GM12878 (cell line): ENCODE data around the gene CNTRL.

ENCODE experiments used
- CBFB ChIP-seq: IDR thresholded peaks from 2 replicates; pipeline ENCODE4 v1.6.1; 2016; ENCODE audit warnings: antibody characterized with exemption, low read depth
- FOXK2 ChIP-seq: fragments of 450-650 bp; IDR thresholded peaks from 2 replicates; pipeline ENCODE4 v1.6.1; 2017; ENCODE audit warnings: mild to moderate bottlenecking, moderate library complexity
- HDAC6 ChIP-seq: fragments of 200-600 bp; sonication (generic); IDR thresholded peaks from one replicate; pipeline ENCODE4 v1.8.0; 2017; ENCODE audit warnings: antibody characterized with exemption; ENCODE audit not compliant: unreplicated experiment
- POLR2A ChIP-seq: IDR thresholded peaks from 2 replicates; pipeline ENCODE4 v1.6.1; 2011; ENCODE audit warnings: low read depth, mild to moderate bottlenecking, low read length
- SP1 ChIP-seq: IDR thresholded peaks from one replicate; pipeline ENCODE4 v1.6.1; 2011; ENCODE audit warnings: low read depth, low read length
- TAF1 ChIP-seq: IDR thresholded peaks from 2 replicates; pipeline ENCODE4 v1.6.1; 2011; ENCODE audit warnings: mild to moderate bottlenecking, low read depth, low read length, borderline replicate concordance
- ZBTB33 ChIP-seq: fragments of 450-650 bp; IDR thresholded peaks from 2 replicates; pipeline ENCODE4 v1.6.1; 2017; ENCODE audit warnings: mild to moderate bottlenecking
- ZBTB4 ChIP-seq: fragments of 450-650 bp; formaldehyde crosslinking; IDR thresholded peaks from 2 replicates; pipeline ENCODE4 v1.4.0; 2022; ENCODE audit warnings: mild to moderate bottlenecking, moderate library complexity
- TF ChIP-seq, protein P1 (sequence below), 3 experiments: IDR thresholded peaks in 2 of 3; conservative IDR thresholded peaks in 1 of 3; 2 replicates each; pipeline ENCODE4 v1.5.1; 2011; ENCODE audit warnings: low read depth in 3 of 3, low read length in 3 of 3, mild to moderate bottlenecking in 3 of 3, control low read depth in 2 of 3, moderate library complexity in 2 of 3, inconsistent platforms in 1 of 3, mixed read lengths in 1 of 3; ENCODE audit not compliant: control insufficient read depth in 2 of 3, insufficient read depth in 1 of 3; ENCODE audit errors: extremely low read depth in 1 of 3
- TF ChIP-seq, protein P2 (sequence below): fragments of 450-650 bp; IDR thresholded peaks from 2 replicates; pipeline ENCODE4 v1.6.1; 2017; ENCODE audit warnings: mild to moderate bottlenecking, moderate library complexity
- TF ChIP-seq, protein P3 (sequence below): fragments of 450-650 bp; formaldehyde crosslinking; IDR thresholded peaks from 2 replicates; pipeline ENCODE4 v1.4.0; 2020; ENCODE audit warnings: mild to moderate bottlenecking, moderate library complexity

GRCh38 chr9:121105531-121105930, 30.8 kb downstream of the CNTRL start:
- TF ChIP-seq, protein P1, sequence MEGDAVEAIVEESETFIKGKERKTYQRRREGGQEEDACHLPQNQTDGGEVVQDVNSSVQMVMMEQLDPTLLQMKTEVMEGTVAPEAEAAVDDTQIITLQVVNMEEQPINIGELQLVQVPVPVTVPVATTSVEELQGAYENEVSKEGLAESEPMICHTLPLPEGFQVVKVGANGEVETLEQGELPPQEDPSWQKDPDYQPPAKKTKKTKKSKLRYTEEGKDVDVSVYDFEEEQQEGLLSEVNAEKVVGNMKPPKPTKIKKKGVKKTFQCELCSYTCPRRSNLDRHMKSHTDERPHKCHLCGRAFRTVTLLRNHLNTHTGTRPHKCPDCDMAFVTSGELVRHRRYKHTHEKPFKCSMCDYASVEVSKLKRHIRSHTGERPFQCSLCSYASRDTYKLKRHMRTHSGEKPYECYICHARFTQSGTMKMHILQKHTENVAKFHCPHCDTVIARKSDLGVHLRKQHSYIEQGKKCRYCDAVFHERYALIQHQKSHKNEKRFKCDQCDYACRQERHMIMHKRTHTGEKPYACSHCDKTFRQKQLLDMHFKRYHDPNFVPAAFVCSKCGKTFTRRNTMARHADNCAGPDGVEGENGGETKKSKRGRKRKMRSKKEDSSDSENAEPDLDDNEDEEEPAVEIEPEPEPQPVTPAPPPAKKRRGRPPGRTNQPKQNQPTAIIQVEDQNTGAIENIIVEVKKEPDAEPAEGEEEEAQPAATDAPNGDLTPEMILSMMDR (IDR thresholded peaks at IDR 0.05 in 2 of 3, conservative IDR thresholded peaks at IDR 0.05 in 1 of 3; ENCODE audit: control insufficient read depth in 2 of 3, extremely low read depth in 1 of 3, insufficient read depth in 1 of 3, low read depth in 3 of 3, low read length in 3 of 3), result no peak
- TF ChIP-seq POLR2A, result no peak
- no peak for TF ChIP-seq ZBTB4 (CRISPR knock-in tag)
- no peak for TF ChIP-seq TAF1
- no peak for TF ChIP-seq SP1
- no peak for TF ChIP-seq FOXK2
- TF ChIP-seq HDAC6, result no peak
- TF ChIP-seq, protein P2, sequence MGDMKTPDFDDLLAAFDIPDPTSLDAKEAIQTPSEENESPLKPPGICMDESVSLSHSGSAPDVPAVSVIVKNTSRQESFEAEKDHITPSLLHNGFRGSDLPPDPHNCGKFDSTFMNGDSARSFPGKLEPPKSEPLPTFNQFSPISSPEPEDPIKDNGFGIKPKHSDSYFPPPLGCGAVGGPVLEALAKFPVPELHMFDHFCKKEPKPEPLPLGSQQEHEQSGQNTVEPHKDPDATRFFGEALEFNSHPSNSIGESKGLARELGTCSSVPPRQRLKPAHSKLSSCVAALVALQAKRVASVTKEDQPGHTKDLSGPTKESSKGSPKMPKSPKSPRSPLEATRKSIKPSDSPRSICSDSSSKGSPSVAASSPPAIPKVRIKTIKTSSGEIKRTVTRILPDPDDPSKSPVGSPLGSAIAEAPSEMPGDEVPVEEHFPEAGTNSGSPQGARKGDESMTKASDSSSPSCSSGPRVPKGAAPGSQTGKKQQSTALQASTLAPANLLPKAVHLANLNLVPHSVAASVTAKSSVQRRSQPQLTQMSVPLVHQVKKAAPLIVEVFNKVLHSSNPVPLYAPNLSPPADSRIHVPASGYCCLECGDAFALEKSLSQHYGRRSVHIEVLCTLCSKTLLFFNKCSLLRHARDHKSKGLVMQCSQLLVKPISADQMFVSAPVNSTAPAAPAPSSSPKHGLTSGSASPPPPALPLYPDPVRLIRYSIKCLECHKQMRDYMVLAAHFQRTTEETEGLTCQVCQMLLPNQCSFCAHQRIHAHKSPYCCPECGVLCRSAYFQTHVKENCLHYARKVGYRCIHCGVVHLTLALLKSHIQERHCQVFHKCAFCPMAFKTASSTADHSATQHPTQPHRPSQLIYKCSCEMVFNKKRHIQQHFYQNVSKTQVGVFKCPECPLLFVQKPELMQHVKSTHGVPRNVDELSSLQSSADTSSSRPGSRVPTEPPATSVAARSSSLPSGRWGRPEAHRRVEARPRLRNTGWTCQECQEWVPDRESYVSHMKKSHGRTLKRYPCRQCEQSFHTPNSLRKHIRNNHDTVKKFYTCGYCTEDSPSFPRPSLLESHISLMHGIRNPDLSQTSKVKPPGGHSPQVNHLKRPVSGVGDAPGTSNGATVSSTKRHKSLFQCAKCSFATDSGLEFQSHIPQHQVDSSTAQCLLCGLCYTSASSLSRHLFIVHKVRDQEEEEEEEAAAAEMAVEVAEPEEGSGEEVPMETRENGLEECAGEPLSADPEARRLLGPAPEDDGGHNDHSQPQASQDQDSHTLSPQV, result no peak
- no peak for TF ChIP-seq ZBTB33
- TF ChIP-seq CBFB, result no peak
- TF ChIP-seq, protein P3, sequence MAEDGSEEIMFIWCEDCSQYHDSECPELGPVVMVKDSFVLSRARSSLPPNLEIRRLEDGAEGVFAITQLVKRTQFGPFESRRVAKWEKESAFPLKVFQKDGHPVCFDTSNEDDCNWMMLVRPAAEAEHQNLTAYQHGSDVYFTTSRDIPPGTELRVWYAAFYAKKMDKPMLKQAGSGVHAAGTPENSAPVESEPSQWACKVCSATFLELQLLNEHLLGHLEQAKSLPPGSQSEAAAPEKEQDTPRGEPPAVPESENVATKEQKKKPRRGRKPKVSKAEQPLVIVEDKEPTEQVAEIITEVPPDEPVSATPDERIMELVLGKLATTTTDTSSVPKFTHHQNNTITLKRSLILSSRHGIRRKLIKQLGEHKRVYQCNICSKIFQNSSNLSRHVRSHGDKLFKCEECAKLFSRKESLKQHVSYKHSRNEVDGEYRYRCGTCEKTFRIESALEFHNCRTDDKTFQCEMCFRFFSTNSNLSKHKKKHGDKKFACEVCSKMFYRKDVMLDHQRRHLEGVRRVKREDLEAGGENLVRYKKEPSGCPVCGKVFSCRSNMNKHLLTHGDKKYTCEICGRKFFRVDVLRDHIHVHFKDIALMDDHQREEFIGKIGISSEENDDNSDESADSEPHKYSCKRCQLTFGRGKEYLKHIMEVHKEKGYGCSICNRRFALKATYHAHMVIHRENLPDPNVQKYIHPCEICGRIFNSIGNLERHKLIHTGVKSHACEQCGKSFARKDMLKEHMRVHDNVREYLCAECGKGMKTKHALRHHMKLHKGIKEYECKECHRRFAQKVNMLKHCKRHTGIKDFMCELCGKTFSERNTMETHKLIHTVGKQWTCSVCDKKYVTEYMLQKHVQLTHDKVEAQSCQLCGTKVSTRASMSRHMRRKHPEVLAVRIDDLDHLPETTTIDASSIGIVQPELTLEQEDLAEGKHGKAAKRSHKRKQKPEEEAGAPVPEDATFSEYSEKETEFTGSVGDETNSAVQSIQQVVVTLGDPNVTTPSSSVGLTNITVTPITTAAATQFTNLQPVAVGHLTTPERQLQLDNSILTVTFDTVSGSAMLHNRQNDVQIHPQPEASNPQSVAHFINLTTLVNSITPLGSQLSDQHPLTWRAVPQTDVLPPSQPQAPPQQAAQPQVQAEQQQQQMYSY (CRISPR knock-in tag), result no peak
